GM12875 (cell line): ENCODE measurements around the gene ZFAND2A.
"Not testable (repeated sequence)": the region's sequence is repeated elsewhere in the genome, so short reads cannot be mapped to it uniquely, and the experiment has no call there.

Source experiments
- H3K4me3 ChIP-seq: one replicate; pipeline ENCODE4 v1.5.1; 2011; ENCODE audit warnings: low read depth, low read length, control low read depth
- TF ChIP-seq, protein P1 (sequence below): IDR thresholded peaks from 2 replicates; pipeline ENCODE4 v1.5.1; 2011; ENCODE audit warnings: low read depth, mild to moderate bottlenecking, control low read depth, inconsistent platforms, low read length, moderate library complexity, borderline replicate concordance; ENCODE audit not compliant: insufficient read depth

The ZFAND2A gene

DNA sequence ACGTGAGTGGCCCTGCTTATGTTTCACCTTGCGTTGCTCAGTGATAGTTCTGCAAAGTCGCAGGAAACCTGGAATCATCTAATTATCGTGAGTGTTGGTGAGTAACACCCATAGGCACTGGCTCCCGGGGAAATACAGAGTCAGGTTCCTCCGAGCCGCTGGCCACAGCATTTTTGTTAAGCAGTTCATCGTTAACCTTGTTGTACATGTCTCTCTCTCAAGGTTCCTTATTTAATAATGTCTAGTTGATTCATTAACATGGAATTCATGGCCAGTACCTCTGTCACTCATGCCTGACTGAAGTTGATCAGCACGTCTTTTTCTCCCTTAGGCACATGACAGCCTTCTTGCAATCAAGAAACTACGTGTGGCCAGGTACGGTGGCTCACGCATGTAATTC is 3.1 kb upstream of the ZFAND2A start:
- TF ChIP-seq, protein P1, sequence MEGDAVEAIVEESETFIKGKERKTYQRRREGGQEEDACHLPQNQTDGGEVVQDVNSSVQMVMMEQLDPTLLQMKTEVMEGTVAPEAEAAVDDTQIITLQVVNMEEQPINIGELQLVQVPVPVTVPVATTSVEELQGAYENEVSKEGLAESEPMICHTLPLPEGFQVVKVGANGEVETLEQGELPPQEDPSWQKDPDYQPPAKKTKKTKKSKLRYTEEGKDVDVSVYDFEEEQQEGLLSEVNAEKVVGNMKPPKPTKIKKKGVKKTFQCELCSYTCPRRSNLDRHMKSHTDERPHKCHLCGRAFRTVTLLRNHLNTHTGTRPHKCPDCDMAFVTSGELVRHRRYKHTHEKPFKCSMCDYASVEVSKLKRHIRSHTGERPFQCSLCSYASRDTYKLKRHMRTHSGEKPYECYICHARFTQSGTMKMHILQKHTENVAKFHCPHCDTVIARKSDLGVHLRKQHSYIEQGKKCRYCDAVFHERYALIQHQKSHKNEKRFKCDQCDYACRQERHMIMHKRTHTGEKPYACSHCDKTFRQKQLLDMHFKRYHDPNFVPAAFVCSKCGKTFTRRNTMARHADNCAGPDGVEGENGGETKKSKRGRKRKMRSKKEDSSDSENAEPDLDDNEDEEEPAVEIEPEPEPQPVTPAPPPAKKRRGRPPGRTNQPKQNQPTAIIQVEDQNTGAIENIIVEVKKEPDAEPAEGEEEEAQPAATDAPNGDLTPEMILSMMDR: no peak
- H3K4me3 ChIP-seq: no peak overlapping the region

DNA sequence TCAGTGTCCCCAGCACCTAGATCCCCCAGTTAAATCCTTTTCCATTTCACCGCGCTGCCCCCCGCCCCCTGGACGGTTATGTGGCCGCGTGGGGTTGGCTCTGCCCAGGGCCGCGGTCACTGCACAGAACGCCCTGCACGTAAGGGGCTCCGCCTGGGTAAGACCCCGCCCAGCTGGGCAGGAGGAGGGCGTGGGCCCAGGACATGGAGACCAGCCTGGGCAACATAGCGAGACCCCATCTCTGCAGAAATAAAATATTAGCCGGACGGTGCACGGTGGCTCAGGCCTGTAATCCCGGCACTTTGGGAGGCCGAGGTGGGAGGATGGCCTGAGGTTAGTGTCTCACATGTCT is 650 bp upstream of the ZFAND2A start:
- TF ChIP-seq, protein P1: no peak

DNA sequence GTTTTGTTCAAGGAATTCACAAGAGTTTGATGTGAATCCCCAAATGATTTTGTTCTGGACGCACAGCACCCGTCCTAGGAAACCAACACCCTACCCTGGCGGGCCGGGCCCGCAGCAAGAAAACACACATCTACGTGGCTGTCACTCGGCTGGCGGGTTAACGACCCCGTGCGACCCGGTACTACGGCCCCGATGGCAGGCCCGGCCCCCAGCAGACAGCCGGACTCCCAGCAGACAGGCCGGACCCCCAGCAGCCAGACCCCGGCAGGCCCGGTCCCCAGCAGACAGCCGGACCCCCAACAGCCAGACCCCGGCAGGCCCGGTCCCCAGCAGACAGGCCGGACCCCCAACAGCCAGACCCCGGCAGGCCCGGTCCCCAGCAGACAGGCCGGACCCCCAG is 765 bp downstream of the ZFAND2A start:
- peak overlapping the region; percentile 68 for H3K4me3 ChIP-seq

More for the DNA sequence above, 650 bp upstream of the ZFAND2A start:
- H3K4me3 ChIP-seq: peak overlapping the region; percentile 66

DNA sequence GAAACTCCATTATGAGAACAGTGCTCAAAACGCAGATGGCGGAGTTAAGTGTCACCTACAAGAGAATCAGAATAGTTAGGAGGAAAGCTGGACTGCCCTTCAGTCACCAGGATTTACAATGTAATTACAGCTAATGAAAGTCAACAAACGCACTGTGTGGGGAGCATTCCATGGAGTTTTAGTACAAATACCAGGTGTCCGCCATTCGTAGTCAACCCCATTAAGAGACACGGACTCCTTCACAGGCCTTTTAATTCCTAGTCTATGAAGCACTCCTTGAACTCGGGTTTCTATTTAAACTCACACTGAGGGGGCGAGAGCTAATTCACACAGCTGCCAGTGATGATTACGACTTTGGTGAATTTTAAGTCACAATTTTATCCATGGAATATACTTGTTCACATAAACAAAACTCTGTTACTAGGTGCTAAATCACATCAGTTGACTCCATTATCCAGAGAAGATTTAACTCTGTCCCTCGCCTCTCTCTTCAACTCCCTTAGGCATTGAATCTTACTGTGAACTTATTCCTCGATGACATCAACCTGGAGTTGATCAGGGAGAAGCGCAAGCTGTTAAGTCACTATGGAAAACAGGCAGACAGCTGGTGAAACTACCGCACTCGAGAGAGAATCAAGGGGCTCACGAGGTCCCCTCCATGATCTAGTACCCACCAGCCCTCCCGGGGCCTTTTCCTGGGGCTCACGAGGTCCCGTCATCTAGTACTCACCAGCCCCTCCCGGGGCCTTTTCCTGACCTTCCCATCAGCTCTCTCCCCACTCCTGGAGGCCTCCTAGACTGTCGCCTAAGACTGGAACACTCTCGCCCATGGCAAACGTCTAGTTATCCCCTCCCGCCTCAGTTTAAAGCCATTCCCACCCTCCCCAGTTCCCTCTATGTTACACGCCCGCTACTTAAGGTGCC is 1.5 kb downstream of the ZFAND2A start:
- H3K4me3 ChIP-seq: peak overlapping the region; percentile 68
- TF ChIP-seq, protein P1: no peak

DNA sequence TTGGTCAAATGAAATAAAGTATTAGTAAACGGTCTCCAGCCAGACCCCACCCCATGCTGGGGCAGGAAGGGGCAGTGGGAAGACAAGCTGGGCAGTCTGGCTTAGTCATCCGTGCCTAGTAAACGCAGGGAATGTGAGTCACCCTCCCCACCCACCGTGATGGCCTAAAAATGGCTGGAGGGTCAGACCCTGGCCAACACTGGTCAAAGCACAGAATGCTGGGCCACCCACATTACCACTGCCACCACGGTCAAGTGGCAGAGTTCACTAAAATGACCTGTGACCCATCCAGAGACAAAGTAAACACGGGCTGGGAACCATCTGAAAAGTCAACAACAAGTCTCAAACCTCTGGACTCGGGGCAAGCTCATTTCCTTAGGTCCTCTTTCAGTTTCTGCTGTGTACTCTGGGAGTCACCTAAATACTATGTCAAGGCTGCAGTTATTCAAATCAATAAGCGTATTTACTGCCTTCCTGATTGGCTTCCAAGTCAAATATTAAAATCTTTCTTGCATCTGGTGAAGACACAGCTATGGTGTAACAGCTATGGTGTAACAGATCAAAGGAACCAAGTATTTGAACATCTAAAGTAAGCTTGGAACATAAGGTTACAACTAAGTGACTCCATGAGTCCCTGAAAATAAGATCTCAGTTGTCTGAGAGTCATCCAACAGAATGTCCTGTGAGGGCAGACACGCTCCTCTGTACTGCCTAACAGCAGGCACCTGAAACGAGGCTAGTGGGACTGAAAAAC is 3.0 kb downstream of the ZFAND2A start:
- TF ChIP-seq, protein P1: no peak
- H3K4me3 ChIP-seq: no peak overlapping the region

DNA sequence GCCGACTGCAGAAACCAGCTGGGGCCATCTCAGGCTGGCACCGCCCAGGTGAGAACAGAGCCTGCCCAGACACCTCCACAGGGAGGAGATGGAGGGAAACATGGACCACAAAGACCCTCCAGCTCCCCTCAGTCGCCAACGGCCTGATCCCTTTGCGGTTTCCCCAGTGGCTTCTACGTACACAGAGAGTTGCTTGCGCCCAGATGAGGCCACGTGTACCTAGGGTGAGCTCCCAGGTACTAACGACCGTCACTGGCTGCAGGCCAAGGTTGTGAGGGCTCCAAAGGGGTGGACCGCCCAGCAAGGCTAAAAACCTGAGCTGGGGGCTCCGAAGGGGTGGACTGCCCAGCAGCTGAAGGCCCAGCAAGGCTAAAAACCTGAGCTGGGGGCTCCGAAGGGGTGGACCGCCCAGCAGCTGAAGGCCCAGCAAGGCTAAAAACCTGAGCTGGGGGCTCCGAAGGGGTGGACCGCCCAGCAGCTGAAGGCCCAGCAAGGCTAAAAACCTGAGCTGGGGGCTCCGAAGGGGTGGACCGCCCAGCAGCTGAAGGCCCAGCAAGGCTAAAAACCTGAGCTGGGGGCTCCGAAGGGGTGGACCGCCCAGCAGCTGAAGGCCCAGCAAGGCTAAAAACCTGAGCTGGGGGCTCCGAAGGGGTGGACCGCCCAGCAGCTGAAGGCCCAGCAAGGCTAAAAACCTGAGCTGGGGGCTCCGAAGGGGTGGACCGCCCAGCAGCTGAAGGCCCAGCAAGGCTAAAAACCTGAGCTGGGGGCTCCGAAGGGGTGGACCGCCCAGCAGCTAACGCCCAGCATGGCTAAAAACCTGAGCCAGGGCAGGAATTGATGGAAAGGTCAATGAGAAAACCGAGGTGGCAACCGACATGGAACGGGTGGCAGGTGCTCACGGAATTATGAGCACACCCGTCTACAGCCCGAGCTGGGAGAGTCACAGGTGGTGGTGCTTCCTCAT is 3.9 kb downstream of the ZFAND2A start:
- not testable (repeated sequence) for H3K4me3 ChIP-seq

DNA sequence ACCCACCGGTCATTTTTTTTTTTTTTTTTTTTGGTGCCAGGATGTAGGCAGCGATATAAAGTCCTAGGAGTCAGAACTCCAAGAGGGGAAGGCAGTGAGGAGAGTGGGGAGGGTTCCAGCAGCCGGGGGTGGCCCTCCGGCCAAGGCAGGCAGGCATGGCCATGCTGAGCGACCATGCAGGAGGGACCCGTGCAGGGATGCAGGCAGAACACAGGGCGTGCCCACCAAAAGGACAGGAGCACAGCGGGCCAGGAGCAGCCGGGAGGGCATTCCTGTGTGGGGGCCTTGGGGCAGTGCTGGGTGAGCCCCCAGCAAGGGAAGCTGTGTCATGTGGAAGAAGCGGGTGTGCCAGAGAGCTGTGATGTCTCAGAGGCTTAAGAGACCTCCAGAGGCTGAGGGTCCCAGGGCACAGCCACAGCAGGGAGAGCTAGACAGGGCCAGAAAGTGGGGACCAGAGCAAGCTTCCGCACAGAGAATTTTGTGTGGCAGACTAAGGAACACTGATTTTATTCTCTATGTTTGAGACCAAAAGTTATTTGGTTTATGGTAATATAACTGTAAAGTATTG is 5.7 kb downstream of the ZFAND2A start:
- H3K4me3 ChIP-seq: no peak overlapping the region
- TF ChIP-seq, protein P1: no peak
